ENCODE measurements around the gene MYMX.

DNA sequence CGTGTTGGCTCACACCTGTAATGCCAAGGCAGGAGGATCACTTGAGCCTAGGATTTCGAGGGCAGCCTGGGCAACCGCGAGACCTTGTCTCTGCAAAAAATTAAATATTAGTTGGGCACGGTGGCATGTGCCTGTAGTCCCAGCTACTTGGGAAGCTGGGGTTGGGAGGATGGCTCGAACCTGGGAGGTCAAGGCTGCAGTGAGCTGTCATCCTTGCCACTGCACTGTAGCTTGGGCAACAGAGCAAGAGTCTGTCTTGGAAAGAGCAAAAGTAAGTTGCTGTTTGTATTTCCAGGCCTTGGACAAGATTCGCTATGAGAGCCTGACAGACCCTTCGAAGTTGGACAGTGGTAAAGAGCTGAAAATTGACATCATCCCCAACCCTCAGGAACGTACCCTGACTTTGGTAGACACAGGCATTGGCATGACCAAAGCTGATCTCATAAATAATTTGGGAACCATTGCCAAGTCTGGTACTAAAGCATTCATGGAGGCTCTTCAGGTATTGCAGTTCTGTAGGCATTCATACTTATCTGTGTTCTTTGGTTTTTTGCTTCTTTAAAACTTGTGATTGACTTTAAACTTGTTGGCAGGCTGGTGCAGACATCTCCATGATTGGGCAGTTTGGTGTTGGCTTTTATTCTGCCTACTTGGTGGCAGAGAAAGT, 32.5 kb downstream of the MYMX start:
- TF ChIP-seq EZH2 (IDR thresholded peaks at IDR 0.05; ENCODE audit: borderline replicate concordance, low read depth, low read length, severe bottlenecking), result no peak
- TF ChIP-seq, protein P1, sequence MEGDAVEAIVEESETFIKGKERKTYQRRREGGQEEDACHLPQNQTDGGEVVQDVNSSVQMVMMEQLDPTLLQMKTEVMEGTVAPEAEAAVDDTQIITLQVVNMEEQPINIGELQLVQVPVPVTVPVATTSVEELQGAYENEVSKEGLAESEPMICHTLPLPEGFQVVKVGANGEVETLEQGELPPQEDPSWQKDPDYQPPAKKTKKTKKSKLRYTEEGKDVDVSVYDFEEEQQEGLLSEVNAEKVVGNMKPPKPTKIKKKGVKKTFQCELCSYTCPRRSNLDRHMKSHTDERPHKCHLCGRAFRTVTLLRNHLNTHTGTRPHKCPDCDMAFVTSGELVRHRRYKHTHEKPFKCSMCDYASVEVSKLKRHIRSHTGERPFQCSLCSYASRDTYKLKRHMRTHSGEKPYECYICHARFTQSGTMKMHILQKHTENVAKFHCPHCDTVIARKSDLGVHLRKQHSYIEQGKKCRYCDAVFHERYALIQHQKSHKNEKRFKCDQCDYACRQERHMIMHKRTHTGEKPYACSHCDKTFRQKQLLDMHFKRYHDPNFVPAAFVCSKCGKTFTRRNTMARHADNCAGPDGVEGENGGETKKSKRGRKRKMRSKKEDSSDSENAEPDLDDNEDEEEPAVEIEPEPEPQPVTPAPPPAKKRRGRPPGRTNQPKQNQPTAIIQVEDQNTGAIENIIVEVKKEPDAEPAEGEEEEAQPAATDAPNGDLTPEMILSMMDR (IDR thresholded peaks at IDR 0.05; ENCODE audit: borderline replicate concordance, extremely low read depth, low read length, poor library complexity, severe bottlenecking), result no peak

Measured in DND-41 (cell line).